Stimulated activated CD8-positive, alpha-beta memory T cell treated with anti-CD3 and anti-CD28 coated beads, Interleukin-4, amount 100 ng/mL, for 24 hours (primary cell): Measurements from ENCODE around the gene PRKAB2.
A peak's percentile ranks its signal among the peaks of the same experiment; 100 is the strongest.
"Not testable (repeated sequence)": the region's sequence is repeated elsewhere in the genome, so short reads cannot be mapped to it uniquely, and the experiment has no call there.

Experiments used
- DNase-seq: peaks from one replicate; pipeline ENCODE4 v3.0.0-alpha.2; 2020; ENCODE audit warnings: low read depth

Gene PRKAB2, protein sequence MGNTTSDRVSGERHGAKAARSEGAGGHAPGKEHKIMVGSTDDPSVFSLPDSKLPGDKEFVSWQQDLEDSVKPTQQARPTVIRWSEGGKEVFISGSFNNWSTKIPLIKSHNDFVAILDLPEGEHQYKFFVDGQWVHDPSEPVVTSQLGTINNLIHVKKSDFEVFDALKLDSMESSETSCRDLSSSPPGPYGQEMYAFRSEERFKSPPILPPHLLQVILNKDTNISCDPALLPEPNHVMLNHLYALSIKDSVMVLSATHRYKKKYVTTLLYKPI

DNA sequence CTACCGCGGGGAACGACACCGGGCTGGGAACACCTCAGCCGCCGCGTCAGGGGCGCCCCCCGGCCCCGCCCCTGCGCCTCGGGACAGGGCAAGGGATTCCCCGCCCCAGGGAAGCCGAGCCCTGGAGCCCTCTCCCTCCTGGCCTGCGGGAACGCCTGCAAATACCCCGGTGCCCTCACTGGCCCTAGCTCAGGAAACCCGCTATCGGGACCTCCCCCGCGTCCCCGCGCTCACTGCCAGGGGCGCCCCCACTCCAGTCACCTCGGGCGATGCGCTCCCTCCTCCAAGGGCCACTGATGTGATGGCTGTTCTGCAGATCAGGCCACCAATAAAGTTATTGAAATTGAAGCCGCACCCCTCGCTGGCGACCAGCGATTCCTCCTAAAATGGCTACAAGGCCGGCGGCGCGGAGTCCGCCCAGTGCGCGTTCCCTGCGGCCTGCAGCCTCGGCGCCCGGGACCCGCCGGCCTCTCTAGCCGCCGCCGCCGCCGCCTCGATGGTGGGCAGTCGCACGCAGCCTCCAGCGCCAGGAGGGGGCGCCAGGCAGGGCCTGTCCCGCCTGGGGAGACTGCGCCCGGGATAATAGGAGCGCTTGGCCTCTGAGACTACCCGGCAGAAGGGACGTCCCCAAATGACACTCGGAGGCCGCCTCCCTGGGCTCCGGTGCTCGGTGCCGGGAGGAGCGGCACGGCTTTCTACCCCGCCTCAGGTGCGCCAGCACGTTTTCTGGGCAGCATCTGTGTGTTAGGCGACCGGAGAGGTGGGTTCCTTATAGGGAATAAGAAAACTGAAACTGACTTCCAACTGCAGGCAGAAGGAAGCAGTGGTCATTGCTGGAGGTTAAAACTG, at the start of gene PRKAB2:
TSS of gene PRKAB2 (minus strand) at position 303 of the 849 bp plus-strand sequence. CDS start 326 bp downstream, outside the sequence.
- DNase-seq, result peak; percentile 86

DNA sequence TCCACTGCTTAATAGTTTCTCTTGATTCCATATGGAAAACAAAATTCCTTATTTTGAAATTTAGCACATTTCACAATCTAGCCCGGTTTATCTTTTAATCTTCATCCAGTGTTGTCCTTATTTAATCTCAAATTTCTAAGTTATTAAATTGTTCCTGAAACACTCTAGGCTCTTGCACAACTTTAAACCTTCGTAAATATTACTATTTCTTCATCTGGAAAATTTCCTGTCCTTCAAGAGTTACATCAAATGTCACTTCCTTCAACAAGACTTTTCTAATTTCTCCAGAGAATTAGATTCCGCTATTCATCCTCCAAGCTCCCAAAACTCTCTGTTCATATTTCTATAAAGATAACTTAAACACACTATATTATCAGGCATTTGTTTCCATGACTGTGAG, 46.3 kb upstream of the PRKAB2 start:
- no peak for DNase-seq

DNA sequence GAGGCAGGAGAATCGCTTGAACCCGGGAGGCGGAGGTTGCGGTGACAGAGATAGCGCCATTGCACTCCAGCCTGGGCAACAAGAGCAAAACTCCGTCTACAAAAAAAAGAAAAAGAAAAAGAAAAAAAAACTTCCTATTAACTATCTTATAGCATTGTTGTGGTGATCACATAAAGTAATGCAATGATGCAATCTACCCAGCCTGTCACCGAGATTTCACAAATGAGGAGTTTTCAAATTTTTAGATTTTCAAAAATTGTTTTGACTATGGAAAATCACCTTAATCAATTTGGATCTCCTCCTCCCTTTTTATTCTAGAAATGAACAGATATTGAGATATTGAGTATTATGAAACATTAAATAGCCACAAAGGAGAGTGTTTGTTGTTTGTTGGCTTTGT, 44.9 kb upstream of the PRKAB2 start:
- DNase-seq, result no peak

DNA sequence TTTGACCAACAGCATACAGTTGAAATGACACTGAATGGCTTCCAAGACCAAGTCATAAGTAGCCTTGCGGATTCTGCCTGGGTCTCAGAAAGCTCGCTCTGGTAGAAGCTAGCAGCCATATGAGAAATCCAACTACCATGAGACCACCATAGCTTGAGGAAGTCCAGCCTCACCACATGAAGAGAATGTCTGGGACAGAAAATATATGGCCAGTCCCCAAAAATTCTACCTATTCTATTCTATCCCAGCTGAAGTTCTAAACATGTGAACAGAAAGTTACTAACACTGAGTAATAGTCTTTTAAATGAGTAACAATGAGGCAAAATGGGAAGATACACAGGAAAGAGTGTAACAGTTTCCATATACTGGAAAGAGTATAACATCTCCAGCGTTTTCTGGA, 43.9 kb upstream of the PRKAB2 start:
- DNase-seq, result no peak

DNA sequence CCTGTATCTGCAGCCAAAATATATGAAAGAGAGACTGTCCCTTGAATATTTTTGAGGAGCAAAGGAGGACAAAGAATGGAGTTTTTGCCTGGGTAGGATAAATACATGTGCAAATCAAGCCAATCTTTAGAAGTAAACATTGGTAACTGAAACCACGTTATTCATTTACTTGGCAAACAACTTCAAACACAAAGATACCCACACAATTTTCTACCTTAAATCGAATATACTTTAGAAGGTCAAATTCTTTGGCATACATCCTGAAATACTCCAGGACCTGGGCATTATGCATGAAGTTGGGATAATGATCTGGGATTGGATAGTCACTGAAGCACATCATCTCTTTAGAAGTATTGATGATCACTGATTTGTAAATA, 43.3 kb upstream of the PRKAB2 start:
- DNase-seq, result no peak

DNA sequence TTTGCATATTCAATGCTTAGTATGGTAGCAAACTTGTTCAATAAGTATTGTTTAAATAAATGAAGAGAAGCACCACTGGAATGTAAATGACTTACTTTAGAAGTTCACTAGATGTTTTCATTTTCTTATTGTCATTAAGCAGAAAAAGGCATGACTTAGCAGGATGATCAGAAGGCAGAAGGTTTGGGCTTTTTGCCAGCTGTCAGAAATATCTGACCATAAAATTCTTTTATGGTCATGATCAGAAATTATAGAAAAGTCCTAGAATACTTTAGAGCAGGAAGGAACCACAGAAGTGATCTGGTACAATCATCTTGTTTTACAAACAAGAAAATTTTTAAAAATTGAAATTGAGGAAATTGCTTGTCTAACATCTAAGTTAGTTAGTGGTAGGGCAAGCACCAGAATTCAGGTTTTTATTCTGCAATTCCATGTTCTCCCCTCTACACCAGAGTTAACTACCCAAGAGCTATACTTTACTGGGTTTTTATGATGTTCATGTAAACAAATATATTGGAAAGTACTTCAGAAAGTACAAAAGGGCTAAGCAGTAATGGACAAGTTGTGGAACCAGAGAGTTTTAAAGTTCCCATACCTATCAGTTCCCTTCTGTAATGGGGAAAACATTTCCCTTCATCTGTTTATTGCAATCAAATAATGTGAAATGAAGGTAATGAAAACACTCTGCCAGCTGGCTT, 42.7 kb upstream of the PRKAB2 start:
- DNase-seq, result no peak

DNA sequence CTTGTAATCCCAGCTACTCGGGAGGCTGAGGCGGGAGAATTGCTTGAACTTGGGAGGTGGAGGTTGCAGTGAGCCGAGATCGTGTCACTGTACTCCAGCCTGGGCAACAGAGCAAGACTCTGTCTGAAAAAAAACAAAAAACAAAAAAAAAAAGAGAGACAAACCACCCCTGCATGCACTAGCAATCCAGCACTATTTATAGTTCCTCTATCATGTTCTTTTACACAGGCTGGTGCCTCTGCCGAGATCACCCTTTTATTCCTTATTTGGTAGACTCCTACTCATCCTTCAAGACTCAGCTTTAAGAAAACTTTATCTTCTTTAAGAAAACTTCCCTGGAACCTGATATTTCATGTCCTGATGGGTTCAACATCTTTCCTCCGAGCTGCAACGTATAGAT, 42.1 kb upstream of the PRKAB2 start:
- no peak for DNase-seq

DNA sequence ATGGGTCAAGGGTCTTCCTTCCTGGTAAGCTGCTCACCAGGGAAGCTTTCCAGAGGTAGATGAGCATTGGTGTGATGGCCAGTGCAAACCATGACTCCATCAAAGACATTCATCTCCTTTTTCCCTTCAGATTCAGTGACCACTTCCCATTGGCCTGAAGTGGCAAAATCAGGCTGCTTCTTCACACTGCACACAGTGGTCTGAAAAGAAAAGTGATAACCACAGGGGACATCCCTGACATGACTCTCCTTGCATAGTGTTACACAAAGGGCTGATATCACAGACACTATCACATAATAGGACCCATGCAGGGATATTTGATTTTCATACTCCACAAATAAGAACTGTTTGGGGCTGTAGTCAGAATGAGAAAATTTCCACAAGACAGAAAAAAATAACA, 41.0 kb upstream of the PRKAB2 start:
- DNase-seq, result no peak

DNA sequence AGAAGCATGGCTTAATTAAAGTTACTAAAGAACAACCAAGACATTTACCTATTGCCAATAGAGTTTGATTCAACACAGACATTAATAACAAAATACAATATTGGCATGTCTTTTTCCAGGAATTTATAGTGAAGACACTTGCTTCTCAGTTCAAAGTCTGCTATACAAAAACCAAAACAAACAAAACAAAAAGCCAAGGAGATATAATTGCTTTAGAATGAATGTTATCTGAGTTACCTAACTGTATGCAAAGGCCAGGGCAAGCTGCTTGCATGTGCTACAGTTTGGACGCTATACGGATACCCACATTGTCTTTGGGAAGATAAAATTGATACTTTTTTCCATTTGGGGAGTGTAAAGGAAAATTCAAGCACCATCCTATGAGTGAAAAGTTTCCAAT, 39.3 kb upstream of the PRKAB2 start:
- no peak for DNase-seq

DNA sequence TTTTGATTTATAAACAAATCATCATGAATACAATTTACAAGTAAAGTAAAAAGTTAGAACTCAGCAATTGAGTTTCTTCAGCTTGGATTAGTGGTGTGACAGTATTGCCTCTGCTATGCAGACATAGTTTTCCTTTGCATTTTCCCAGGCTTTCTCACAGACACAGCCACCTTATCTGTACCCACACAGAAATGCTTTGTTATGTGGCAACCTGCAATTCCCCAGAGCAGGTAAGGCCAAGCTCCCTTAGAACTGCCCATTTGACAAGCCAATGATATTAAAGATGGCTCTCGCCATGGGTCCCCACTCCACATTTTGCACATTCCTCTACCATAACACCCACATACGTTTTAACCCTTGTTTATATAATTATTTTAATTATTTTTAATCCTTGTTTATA, 38.7 kb upstream of the PRKAB2 start:
- DNase-seq, result no peak

DNA sequence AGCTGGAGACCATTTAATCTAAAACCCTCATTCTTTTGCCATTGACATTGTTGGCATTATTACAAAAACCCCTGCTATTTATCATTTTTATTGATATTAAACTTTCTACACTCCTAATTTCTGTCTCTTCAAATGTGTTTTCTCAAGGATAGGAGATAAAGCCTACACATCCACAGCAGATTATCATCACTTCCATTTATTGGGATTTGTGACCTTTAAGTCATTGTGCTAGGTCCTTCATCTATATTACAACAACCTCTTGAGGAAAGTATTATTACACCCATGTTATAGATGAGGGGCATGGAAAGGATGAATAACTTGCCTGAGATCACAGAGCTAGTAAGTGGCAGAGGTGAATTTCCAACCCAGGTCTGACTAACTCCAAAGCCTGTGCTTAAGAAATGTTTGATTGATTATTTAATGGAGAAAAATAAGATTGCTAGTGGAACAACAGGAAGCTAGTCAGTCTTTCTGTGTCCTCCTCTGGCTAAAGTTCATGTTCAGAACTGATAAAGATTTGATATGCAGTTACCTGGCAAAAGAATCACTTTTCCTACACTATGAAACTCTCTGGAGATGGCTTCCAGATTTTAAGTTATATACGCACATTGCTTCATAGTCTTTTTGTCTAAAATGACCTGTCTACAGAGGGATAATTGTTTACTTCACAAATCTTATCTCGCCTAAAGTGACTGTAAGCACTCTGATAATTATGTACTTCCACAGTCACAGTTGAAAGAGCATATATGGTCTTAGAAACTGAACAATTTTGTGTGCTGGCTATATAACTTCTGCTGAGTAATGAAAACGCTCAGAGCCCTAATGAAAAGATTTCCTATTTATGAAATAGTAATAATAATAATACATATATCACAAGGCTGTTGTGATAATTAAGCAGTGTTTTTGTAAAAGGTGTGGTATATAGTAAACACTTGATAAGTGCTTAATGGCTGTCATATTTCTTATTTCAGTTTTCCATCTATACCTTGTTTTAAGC, 37.9 kb upstream of the PRKAB2 start:
- no peak for DNase-seq

DNA sequence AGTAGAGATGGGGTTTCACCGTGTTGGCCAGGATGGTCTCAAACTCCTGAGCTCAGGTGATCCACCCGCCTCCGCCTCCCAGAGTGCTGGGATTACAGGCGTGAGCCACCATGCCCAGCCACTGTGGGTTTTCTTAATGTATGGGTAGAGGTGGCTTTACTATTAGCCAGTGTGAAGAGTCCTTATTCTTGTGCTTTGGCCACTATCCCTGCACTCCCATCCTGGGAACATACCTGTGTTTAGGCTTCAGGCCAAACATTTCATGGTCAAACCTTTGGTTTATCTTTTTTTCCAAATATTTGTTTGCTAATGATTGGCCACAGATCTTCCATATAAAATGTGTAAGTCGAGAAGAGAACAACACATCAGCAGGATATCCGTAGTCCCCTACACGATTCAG, 36.3 kb upstream of the PRKAB2 start:
- DNase-seq, result no peak

DNA sequence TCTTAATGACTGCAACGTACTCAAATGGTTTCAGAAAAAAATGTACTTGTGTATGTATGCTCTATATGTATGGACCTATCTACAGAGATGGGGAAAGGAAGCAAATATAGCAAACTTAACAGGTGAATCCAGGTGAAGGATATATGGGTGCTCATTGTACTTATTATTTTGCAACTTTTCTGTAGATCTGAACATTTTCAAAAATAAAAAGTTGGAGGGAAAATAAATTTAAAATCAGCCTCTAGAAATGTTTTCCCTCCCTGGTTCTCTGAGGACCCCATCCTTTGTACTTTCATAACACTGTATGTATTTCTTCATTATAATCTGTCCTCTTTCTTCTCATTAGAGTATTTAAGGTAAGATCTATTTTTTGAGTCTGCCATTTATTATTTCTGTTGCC, 34.9 kb upstream of the PRKAB2 start:
- no peak for DNase-seq

DNA sequence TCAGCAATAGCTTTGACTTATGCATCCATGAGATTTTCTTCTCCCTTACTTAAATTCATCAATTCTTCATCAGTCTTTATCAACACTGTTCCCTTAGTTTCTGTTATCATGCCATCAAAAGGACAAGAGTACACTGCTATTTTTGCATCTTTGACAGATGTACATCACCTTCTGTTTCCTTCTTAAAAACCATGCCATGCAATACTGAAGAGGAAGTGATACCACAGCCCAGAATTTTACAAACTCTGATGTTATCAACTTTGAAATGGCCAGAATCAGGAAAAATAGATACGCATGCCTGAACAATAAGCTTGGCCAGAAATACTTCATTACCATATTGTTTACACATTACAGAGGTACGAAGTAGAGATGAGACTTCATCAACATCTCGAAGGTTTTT, 31.8 kb upstream of the PRKAB2 start:
- no peak for DNase-seq

DNA sequence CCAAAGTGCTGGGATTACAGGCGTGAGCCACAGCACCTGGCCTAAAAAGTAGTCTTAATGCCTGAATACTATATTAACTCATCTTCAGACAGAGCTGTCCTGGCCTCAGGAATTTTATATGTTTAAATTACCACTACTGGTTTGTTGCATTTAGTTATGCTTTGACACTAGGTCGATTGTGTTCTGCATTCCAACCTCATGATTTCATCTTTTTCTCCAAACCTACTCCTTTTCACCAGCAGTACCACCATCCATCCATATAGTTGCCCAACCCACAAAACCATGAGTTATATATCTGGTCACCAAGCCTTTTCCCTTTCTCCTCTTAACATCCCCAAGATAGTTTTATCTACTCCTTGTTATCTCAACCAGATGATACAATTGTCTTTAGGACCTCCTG, 30.3 kb upstream of the PRKAB2 start:
- DNase-seq, result no peak

DNA sequence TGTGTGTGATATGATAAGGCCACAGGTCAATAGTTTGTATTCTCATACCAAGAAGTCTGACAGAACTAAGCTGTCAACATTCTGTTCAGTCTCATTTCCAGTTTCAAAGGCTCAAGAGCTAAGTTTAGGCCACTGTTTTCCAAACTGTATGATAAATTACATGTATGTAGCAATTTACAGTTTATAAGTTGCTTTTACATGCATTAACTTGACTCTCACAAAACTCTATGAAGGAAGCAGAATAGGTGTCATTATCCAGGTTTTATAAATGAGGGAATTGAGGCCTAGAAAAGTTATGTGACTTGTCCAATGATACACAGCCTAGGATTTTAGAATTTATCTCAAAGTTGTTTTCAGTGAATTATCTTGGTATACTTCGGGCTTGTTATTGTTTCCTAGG, 29.5 kb upstream of the PRKAB2 start:
- DNase-seq, result no peak

DNA sequence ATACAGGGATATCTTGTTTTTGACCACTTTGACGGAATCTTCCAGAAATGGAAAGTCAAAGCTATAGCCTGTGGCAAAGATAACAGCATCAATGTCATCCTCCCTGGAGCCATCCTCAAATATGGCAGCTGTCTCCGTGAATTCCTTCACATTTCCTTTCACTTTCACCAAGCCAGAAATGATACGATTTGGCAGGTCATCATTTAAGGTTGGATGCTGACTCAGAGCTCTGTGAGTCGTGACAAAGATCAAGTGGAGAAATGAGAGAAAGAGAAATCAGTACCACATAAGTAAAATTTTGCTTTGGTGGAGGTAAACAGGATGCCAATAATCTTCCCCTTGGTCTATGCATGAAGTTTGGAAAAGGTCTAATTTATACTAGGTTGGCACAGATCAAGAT, 29.0 kb upstream of the PRKAB2 start:
- DNase-seq, result no peak

DNA sequence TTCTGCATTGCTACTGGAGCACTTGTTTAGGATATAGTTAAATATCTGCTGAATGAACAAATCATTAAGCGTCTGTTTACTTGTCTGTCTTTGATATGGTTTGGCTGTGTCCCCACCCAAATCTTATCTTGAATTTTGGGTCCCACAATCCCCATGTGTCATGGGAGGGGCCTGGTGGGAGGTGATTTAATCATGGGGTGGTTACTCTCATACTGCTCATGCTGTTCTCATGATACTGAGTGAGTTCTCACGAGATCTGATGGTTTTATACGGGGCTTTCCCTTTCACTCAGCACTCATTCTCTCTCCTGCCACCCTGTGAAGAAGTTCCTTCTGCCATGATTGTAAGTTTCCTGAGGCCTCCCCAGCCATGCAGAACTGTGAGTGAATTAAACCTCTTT, 25.1 kb upstream of the PRKAB2 start:
- DNase-seq, result not testable (repeated sequence)

DNA sequence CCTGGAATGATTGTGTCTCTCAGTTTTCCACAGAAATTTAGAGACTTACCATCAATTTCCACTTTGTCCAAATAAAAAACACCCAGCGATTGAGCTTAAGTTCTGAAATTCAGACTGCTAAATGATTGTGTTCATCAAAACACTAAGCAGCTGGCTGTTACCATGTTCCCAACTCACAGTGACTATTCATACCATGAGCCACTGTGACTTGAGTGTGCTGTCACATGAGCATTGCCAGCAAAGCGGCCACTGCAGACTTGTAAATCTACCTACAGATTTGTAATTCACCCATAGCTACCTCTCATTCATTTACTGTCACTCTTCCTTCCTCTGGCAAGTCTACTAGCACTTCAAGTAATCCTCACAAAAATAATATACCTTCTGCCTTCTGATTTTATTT, 17.2 kb upstream of the PRKAB2 start:
- no peak for DNase-seq

DNA sequence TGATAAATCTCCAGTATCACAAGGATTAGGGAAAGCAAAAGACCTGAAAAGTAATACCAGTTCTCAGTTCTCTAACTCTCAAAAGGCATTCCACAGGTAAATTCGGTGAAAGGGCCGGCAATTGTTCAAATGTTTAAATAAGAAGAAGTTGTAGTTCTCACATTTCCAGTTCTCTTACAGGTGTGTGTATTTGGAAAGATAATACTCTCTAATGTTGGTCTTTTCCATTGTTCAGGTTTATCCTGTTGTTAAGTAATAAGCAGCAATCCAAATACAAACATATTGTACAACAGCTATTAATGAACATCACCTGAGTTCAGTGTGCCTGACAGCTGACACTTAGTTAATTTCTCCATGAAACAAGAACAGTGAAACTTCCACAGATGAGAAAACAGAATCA, 13.2 kb upstream of the PRKAB2 start:
- no peak for DNase-seq

DNA sequence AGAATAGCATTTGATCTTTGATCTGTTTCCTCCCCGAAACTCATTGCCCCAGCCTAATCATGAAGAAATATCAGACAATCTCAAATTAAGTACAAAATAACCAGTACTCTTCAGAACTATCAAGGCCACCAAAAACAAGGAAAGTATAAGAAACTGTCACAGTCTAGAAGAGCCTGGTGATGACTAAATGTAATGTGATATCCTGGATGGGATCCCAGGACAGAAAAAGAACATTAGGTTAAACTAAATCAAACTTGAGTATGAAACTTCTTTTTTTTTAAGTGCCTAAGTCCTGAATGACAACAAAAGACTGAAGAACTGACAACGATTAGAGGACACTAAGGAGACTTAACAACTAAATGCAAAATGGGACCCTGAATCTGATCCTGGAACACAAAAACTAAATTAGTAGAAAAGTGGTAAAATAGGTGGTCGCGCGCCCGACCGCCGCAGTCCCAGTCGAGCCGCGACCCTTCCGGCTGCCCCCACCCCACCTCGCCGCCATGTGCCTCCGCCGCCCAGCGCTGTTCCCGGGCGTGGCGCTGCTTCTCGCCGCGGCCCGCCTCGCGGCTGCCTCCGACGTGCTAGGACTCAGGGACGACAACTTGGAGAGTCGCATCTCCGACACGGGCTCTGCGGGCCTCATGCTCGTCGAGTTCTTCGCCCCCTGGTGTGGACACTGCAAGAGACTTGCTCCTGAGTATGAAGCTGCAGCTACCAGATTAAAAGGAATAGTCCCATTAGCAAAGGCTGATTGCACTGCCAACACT, 5.5 kb upstream of the PRKAB2 start:
- DNase-seq, result no peak
